DOHH2 (cell line): ENCODE measurements around the gene HEBP2.
"Not testable (repeated sequence)": the region's sequence is repeated elsewhere in the genome, so short reads cannot be mapped to it uniquely, and the experiment has no call there.

Experiments
- EZH2phosphoT487 ChIP-seq: fragments of 200-600 bp; sonication (generic); IDR thresholded peaks from 2 replicates; pipeline ENCODE4 v1.6.1; 2017; ENCODE audit warnings: borderline replicate concordance, mild to moderate bottlenecking, antibody characterized with exemption, low read length, moderate library complexity, mixed read lengths
- TF ChIP-seq, protein P1 (sequence below): fragments of 200-600 bp; sonication (generic); IDR thresholded peaks from one replicate; pipeline ENCODE4 v1.5.1; 2014; ENCODE audit warnings: antibody characterized with exemption, mild to moderate bottlenecking, low read depth, low read length; ENCODE audit not compliant: poor library complexity, severe bottlenecking

GRCh38 chr6:138425256-138425655, 21.2 kb downstream of the HEBP2 start:
- TF ChIP-seq, protein P1, sequence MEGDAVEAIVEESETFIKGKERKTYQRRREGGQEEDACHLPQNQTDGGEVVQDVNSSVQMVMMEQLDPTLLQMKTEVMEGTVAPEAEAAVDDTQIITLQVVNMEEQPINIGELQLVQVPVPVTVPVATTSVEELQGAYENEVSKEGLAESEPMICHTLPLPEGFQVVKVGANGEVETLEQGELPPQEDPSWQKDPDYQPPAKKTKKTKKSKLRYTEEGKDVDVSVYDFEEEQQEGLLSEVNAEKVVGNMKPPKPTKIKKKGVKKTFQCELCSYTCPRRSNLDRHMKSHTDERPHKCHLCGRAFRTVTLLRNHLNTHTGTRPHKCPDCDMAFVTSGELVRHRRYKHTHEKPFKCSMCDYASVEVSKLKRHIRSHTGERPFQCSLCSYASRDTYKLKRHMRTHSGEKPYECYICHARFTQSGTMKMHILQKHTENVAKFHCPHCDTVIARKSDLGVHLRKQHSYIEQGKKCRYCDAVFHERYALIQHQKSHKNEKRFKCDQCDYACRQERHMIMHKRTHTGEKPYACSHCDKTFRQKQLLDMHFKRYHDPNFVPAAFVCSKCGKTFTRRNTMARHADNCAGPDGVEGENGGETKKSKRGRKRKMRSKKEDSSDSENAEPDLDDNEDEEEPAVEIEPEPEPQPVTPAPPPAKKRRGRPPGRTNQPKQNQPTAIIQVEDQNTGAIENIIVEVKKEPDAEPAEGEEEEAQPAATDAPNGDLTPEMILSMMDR: not testable (repeated sequence)
- TF ChIP-seq EZH2phosphoT487: not testable (repeated sequence)
